WTC11 (cell line): ENCODE data around the gene SLC10A4. TPM values are rescaled to one million over a fixed set of nuclear protein-coding genes. Genes with fewer than 3 reads are reported as not detected.

ENCODE experiments used
- ATAC-seq: fragments of 200-7000 bp; cut with Tn5 transposase; 2 replicates; pipeline ENCODE4 v1.10.0; 2021; ENCODE audit warnings: mild to moderate bottlenecking, moderate library complexity
- CTCF ChIA-PET: fragments of 300-600 bp; sonication (Branson Sonifier 250); formaldehyde crosslinking; loops from one replicate; lab custom pipeline; 2021; ENCODE audit warnings: antibody characterized with exemption; lab: Charles Lee
- POLR2A ChIA-PET: fragments of 350-600 bp; sonication (Branson Sonifier 250); formaldehyde crosslinking; loops from one replicate; lab custom pipeline; 2021; ENCODE audit warnings: antibody characterized with exemption; lab: Charles Lee
- DNase-seq: peaks from one replicate; pipeline ENCODE4 v3.0.0; 2021; ENCODE audit warnings: low spot score
- H3K27ac Mint-ChIP-seq: 2 replicates; pipeline ENCODE4 v1.8.0; 2021; ENCODE audit warnings: mixed read lengths
- H3K27me3 Mint-ChIP-seq: 2 replicates; pipeline ENCODE4 v1.8.0; 2021; ENCODE audit warnings: low read depth, mild to moderate bottlenecking, moderate library complexity, mixed read lengths
- H3K36me3 Mint-ChIP-seq: 2 replicates; pipeline ENCODE4 v1.8.0; 2021; ENCODE audit warnings: mixed read lengths
- H3K4me1 Mint-ChIP-seq: 2 replicates; pipeline ENCODE4 v1.8.0; 2022; ENCODE audit warnings: mixed read lengths
- H3K4me3 Mint-ChIP-seq: 2 replicates; pipeline ENCODE4 v1.8.0; 2021; ENCODE audit warnings: mild to moderate bottlenecking, moderate library complexity, mixed read lengths
- H3K9me3 Mint-ChIP-seq: 2 replicates; pipeline ENCODE4 v1.8.0; 2021; ENCODE audit warnings: mixed read lengths
- IRF2 ChIP-seq: sonication (generic); formaldehyde crosslinking; IDR thresholded peaks from 2 replicates; pipeline ENCODE4 v1.8.0; 2022; ENCODE audit warnings: low read depth, missing genetic modification reagents, borderline replicate concordance
- NFE2L1 ChIP-seq: sonication (generic); formaldehyde crosslinking; IDR thresholded peaks from 2 replicates; pipeline ENCODE4 v1.8.1; 2023; ENCODE audit warnings: missing genetic modification reagents
- NFYB ChIP-seq: sonication (generic); formaldehyde crosslinking; conservative IDR thresholded peaks from 2 replicates; pipeline ENCODE4 v1.8.0; 2022; ENCODE audit warnings: low read depth, missing genetic modification reagents
- NR1H2 ChIP-seq: sonication (generic); formaldehyde crosslinking; IDR thresholded peaks from 2 replicates; pipeline ENCODE4 v1.9.0; 2021; ENCODE audit warnings: mild to moderate bottlenecking, moderate library complexity, missing genetic modification reagents
- RELA ChIP-seq: sonication (generic); formaldehyde crosslinking; IDR thresholded peaks from 2 replicates; pipeline ENCODE4 v1.8.1; 2022; ENCODE audit warnings: missing genetic modification reagents, mild to moderate bottlenecking, borderline replicate concordance
- TCF7 ChIP-seq: sonication (generic); formaldehyde crosslinking; IDR thresholded peaks from 2 replicates; pipeline ENCODE4 v1.8.0; 2022; ENCODE audit warnings: mild to moderate bottlenecking, low read depth, missing genetic modification reagents, moderate library complexity
- TEAD1 ChIP-seq: sonication (generic); formaldehyde crosslinking; IDR thresholded peaks from 2 replicates; pipeline ENCODE4 v1.8.0; 2022; ENCODE audit warnings: mild to moderate bottlenecking, missing genetic modification reagents
- TP53 ChIP-seq: sonication (generic); formaldehyde crosslinking; IDR thresholded peaks from 2 replicates; pipeline ENCODE4 v1.8.1; 2023; ENCODE audit warnings: mild to moderate bottlenecking, missing genetic modification reagents
- ZNF138 ChIP-seq: sonication (generic); formaldehyde crosslinking; conservative IDR thresholded peaks from 2 replicates; pipeline ENCODE4 v1.8.1; 2022; ENCODE audit warnings: mild to moderate bottlenecking, moderate library complexity, missing genetic modification reagents
- ZNF423 ChIP-seq: fragments of 250-450 bp; sonication (Bioruptor Pico); IDR thresholded peaks from 2 replicates; pipeline ENCODE4 v2.1.2; 2022; ENCODE audit warnings: mild to moderate bottlenecking, moderate library complexity
- total RNA-seq: library from RNA; stranded (reverse); gene quantifications from 3 replicates; pipeline ENCODE4 v1.2.3, GENCODE V29; 2021
- TF ChIP-seq, protein P1 (sequence below): fragments of 250-450 bp; sonication (Bioruptor Pico); conservative IDR thresholded peaks from 2 replicates; pipeline ENCODE4 v1.9.0; 2021; ENCODE audit warnings: mild to moderate bottlenecking
- TF ChIP-seq, protein P2 (sequence below): sonication (generic); formaldehyde crosslinking; IDR thresholded peaks from 2 replicates; pipeline ENCODE4 v1.8.1; 2023; ENCODE audit warnings: mild to moderate bottlenecking, missing genetic modification reagents
- TF ChIP-seq, protein P3 (sequence below): fragments of 250-450 bp; sonication (Bioruptor Pico); IDR thresholded peaks from 2 replicates; pipeline ENCODE4 v1.9.0; 2021; ENCODE audit warnings: mild to moderate bottlenecking
- TF ChIP-seq, protein P4 (sequence below): sonication (generic); formaldehyde crosslinking; IDR thresholded peaks from 2 replicates; pipeline ENCODE4 v1.8.0; 2023; ENCODE audit warnings: mild to moderate bottlenecking, missing genetic modification reagents
- TF ChIP-seq, protein P5 (sequence below): sonication (generic); formaldehyde crosslinking; IDR thresholded peaks from 2 replicates; pipeline ENCODE4 v1.8.1; 2022; ENCODE audit warnings: missing genetic modification reagents, borderline replicate concordance
- TF ChIP-seq, protein P6 (sequence below): sonication (generic); formaldehyde crosslinking; IDR thresholded peaks from 2 replicates; pipeline ENCODE4 v1.8.1; 2023; ENCODE audit warnings: mild to moderate bottlenecking, missing genetic modification reagents
- TF ChIP-seq, protein P7 (sequence below): sonication (generic); formaldehyde crosslinking; IDR thresholded peaks from 2 replicates; pipeline ENCODE4 v1.8.1; 2023; ENCODE audit warnings: mild to moderate bottlenecking, missing genetic modification reagents, moderate library complexity

Gene SLC10A4
- total RNA-seq, 1 experiment from 2014 or later, result 3.0 TPM

DNA sequence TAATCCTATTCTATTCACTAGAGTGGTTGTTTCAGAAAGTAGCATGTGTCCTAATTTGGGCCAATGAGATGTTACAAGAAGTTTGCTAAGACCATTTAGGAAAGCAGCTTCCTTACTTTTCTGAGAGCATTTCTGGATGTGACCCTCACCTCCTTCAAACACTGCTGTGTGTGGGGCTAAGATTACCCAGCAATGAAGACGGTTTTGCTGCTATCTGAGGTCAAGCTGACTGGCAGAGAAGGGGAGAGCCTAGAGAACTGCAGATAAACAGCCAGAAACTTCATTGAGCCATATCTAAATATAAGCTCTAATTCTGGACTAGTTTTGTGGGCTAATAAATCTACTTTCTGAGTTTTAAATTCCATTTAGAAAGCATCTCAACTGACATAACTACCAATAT, 43.3 kb downstream of the SLC10A4 start:
- CTCF ChIA-PET, result interaction anchor here (1.6 kb wide), 1 partner anchor 20 kb away, joined by 4 read pairs; no protein-coding TSS in a partner anchor
- Mint-ChIP-seq H3K27ac (no peak overlapping the region), H3K4me1 (no peaks in the 10 kb centered on the region), H3K4me3 (no peak overlapping the region), H3K27me3 (no peaks in the 10 kb centered on the region), H3K9me3 (no peaks in the 10 kb centered on the region), H3K36me3 (peaks cover 47% of the 10 kb centered on the region)
- no peak for DNase-seq
- POLR2A ChIA-PET, result no interaction called here
- no peak for ATAC-seq
- TF ChIP-seq NFYB, result no peak
- no peak for TF ChIP-seq RELA (CRISPR knock-in tag)
- TF ChIP-seq, protein P1, sequence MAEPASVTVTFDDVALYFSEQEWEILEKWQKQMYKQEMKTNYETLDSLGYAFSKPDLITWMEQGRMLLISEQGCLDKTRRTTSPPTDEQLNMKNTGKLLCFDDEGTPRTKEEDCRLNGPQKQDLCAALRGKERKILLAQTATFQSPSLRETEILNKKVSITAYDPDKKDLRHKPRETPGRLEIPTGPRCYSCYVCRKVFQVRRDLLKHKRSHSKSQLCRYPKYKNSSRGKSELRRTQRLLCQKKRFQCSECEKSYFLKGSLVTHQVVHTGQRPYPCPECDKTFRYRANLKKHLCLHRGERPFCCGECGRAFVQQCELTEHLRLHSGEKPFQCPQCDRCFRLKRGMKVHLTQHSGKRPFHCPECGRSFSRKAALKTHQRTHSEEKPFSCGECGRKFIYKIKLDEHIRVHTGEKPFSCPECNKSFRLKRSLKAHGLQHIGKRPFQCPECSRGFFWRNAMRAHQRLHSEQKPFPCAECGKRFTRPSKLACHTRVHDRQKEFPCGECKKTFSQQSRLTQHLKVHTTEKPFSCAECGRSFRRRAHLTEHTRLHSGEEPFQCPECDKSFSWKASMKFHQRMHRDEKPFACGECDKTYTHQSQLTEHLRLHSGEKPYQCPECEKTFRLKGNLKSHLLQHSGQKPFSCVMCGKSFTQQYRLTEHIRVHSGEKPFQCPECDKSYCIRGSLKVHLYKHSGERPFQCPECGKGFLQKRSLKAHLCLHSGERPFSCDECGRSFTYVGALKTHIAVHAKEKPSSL (CRISPR knock-in tag), result no peak
- no peak for TF ChIP-seq NFE2L1 (CRISPR knock-in tag)
- TF ChIP-seq, protein P2, sequence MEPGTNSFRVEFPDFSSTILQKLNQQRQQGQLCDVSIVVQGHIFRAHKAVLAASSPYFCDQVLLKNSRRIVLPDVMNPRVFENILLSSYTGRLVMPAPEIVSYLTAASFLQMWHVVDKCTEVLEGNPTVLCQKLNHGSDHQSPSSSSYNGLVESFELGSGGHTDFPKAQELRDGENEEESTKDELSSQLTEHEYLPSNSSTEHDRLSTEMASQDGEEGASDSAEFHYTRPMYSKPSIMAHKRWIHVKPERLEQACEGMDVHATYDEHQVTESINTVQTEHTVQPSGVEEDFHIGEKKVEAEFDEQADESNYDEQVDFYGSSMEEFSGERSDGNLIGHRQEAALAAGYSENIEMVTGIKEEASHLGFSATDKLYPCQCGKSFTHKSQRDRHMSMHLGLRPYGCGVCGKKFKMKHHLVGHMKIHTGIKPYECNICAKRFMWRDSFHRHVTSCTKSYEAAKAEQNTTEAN (CRISPR knock-in tag), result no peak
- TF ChIP-seq, protein P3, sequence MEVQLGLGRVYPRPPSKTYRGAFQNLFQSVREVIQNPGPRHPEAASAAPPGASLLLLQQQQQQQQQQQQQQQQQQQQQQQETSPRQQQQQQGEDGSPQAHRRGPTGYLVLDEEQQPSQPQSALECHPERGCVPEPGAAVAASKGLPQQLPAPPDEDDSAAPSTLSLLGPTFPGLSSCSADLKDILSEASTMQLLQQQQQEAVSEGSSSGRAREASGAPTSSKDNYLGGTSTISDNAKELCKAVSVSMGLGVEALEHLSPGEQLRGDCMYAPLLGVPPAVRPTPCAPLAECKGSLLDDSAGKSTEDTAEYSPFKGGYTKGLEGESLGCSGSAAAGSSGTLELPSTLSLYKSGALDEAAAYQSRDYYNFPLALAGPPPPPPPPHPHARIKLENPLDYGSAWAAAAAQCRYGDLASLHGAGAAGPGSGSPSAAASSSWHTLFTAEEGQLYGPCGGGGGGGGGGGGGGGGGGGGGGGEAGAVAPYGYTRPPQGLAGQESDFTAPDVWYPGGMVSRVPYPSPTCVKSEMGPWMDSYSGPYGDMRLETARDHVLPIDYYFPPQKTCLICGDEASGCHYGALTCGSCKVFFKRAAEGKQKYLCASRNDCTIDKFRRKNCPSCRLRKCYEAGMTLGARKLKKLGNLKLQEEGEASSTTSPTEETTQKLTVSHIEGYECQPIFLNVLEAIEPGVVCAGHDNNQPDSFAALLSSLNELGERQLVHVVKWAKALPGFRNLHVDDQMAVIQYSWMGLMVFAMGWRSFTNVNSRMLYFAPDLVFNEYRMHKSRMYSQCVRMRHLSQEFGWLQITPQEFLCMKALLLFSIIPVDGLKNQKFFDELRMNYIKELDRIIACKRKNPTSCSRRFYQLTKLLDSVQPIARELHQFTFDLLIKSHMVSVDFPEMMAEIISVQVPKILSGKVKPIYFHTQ (CRISPR knock-in tag), result no peak
- TF ChIP-seq, protein P4, sequence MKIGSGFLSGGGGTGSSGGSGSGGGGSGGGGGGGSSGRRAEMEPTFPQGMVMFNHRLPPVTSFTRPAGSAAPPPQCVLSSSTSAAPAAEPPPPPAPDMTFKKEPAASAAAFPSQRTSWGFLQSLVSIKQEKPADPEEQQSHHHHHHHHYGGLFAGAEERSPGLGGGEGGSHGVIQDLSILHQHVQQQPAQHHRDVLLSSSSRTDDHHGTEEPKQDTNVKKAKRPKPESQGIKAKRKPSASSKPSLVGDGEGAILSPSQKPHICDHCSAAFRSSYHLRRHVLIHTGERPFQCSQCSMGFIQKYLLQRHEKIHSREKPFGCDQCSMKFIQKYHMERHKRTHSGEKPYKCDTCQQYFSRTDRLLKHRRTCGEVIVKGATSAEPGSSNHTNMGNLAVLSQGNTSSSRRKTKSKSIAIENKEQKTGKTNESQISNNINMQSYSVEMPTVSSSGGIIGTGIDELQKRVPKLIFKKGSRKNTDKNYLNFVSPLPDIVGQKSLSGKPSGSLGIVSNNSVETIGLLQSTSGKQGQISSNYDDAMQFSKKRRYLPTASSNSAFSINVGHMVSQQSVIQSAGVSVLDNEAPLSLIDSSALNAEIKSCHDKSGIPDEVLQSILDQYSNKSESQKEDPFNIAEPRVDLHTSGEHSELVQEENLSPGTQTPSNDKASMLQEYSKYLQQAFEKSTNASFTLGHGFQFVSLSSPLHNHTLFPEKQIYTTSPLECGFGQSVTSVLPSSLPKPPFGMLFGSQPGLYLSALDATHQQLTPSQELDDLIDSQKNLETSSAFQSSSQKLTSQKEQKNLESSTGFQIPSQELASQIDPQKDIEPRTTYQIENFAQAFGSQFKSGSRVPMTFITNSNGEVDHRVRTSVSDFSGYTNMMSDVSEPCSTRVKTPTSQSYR, result no peak
- no peak for TF ChIP-seq NR1H2 (CRISPR knock-in tag)
- TF ChIP-seq, protein P5, sequence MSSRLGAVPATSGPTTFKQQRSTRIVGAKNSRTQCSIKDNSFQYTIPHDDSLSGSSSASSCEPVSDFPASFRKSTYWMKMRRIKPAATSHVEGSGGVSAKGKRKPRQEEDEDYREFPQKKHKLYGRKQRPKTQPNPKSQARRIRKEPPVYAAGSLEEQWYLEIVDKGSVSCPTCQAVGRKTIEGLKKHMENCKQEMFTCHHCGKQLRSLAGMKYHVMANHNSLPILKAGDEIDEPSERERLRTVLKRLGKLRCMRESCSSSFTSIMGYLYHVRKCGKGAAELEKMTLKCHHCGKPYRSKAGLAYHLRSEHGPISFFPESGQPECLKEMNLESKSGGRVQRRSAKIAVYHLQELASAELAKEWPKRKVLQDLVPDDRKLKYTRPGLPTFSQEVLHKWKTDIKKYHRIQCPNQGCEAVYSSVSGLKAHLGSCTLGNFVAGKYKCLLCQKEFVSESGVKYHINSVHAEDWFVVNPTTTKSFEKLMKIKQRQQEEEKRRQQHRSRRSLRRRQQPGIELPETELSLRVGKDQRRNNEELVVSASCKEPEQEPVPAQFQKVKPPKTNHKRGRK (CRISPR knock-in tag), result no peak
- TF ChIP-seq ZNF423 (CRISPR knock-in tag), result no peak
- TF ChIP-seq TP53 (CRISPR knock-in tag), result no peak
- no peak for TF ChIP-seq IRF2 (CRISPR knock-in tag)
- no peak for TF ChIP-seq TEAD1
- no peak for TF ChIP-seq TCF7
- no peak for TF ChIP-seq ZNF138 (CRISPR knock-in tag)
- TF ChIP-seq, protein P6, sequence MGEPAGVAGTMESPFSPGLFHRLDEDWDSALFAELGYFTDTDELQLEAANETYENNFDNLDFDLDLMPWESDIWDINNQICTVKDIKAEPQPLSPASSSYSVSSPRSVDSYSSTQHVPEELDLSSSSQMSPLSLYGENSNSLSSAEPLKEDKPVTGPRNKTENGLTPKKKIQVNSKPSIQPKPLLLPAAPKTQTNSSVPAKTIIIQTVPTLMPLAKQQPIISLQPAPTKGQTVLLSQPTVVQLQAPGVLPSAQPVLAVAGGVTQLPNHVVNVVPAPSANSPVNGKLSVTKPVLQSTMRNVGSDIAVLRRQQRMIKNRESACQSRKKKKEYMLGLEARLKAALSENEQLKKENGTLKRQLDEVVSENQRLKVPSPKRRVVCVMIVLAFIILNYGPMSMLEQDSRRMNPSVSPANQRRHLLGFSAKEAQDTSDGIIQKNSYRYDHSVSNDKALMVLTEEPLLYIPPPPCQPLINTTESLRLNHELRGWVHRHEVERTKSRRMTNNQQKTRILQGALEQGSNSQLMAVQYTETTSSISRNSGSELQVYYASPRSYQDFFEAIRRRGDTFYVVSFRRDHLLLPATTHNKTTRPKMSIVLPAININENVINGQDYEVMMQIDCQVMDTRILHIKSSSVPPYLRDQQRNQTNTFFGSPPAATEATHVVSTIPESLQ, result no peak
- TF ChIP-seq, protein P7, sequence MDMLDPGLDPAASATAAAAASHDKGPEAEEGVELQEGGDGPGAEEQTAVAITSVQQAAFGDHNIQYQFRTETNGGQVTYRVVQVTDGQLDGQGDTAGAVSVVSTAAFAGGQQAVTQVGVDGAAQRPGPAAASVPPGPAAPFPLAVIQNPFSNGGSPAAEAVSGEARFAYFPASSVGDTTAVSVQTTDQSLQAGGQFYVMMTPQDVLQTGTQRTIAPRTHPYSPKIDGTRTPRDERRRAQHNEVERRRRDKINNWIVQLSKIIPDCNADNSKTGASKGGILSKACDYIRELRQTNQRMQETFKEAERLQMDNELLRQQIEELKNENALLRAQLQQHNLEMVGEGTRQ (CRISPR knock-in tag), result no peak
- TF ChIP-seq, all 79 proteins: peak for 0
